ENCODE data around the gene TRAF7. TPM values are rescaled to one million over a fixed set of nuclear protein-coding genes. Genes with fewer than 3 reads are reported as not detected.
"Not testable (repeated sequence)": the region's sequence is repeated elsewhere in the genome, so short reads cannot be mapped to it uniquely, and the experiment has no call there.

TRAF7 gene
- polyA plus RNA-seq (2012; ENCODE audit: insufficient read depth, insufficient read length): 78.3 TPM

GRCh38 chr16:2155091-2155950 lies at the start of gene TRAF7:
TSS of gene TRAF7 (plus strand) at chr16:2155782. CDS start at chr16:2163921, 8,139 bp downstream.
- DNase-seq (ENCODE audit: low read depth, low spot score): peak; percentile 100

GRCh38 chr16:2106211-2106610 lies 49.4 kb upstream of the TRAF7 start:
- not testable (repeated sequence) for DNase-seq (ENCODE audit: low read depth, low spot score); H3K4me3 ChIP-seq (ENCODE audit: low read length)

More at GRCh38 chr16:2155091-2155950, at the start of gene TRAF7:
- H3K4me3 ChIP-seq (ENCODE audit: low read length): peak within 1 kb of the TSS; percentile 99

GRCh38 chr16:2107121-2107790 lies 48.3 kb upstream of the TRAF7 start:
- not testable (repeated sequence) for DNase-seq (ENCODE audit: low read depth, low spot score); H3K4me3 ChIP-seq (ENCODE audit: low read length)

GRCh38 chr16:2107791-2108125 lies 47.8 kb upstream of the TRAF7 start:
- H3K4me3 ChIP-seq (ENCODE audit: low read length); DNase-seq (ENCODE audit: low read depth, low spot score): not testable (repeated sequence)

- not testable (repeated sequence) for DNase-seq (ENCODE audit: low read depth, low spot score); H3K4me3 ChIP-seq (ENCODE audit: low read length)
Observed at GRCh38 chr16:2108446-2109270, 46.9 kb upstream of the TRAF7 start.

- not testable (repeated sequence) for DNase-seq (ENCODE audit: low read depth, low spot score); H3K4me3 ChIP-seq (ENCODE audit: low read length)
Observed at GRCh38 chr16:2109271-2109580, 46.4 kb upstream of the TRAF7 start.

- DNase-seq (ENCODE audit: low read depth, low spot score); H3K4me3 ChIP-seq (ENCODE audit: low read length): not testable (repeated sequence)
Observed at GRCh38 chr16:2109872-2110271, 45.7 kb upstream of the TRAF7 start.

- H3K4me3 ChIP-seq (ENCODE audit: low read length); DNase-seq (ENCODE audit: low read depth, low spot score): not testable (repeated sequence)
Observed at GRCh38 chr16:2110332-2111008, 45.1 kb upstream of the TRAF7 start.

- H3K4me3 ChIP-seq (ENCODE audit: low read length); DNase-seq (ENCODE audit: low read depth, low spot score): not testable (repeated sequence)
Observed at GRCh38 chr16:2111009-2111353, 44.6 kb upstream of the TRAF7 start.

GRCh38 chr16:2111412-2112335 lies 43.9 kb upstream of the TRAF7 start:
- DNase-seq (ENCODE audit: low read depth, low spot score); H3K4me3 ChIP-seq (ENCODE audit: low read length): not testable (repeated sequence)

- DNase-seq (ENCODE audit: low read depth, low spot score); H3K4me3 ChIP-seq (ENCODE audit: low read length): not testable (repeated sequence)
Observed at GRCh38 chr16:2112539-2113106, 43.0 kb upstream of the TRAF7 start.

GRCh38 chr16:2114225-2114624 lies 41.4 kb upstream of the TRAF7 start:
- DNase-seq (ENCODE audit: low read depth, low spot score); H3K4me3 ChIP-seq (ENCODE audit: low read length): not testable (repeated sequence)

- DNase-seq (ENCODE audit: low read depth, low spot score): not testable (repeated sequence)
Observed at GRCh38 chr16:2114885-2115590, 40.5 kb upstream of the TRAF7 start.

GRCh38 chr16:2115591-2115973 lies 40.0 kb upstream of the TRAF7 start:
- DNase-seq (ENCODE audit: low read depth, low spot score): no peak
- no peak overlapping the region for H3K4me3 ChIP-seq (ENCODE audit: low read length)

More at GRCh38 chr16:2114885-2115590, 40.5 kb upstream of the TRAF7 start:
- not testable (repeated sequence) for H3K4me3 ChIP-seq (ENCODE audit: low read length)

- not testable (repeated sequence) for H3K4me3 ChIP-seq (ENCODE audit: low read length); DNase-seq (ENCODE audit: low read depth, low spot score)
Observed at GRCh38 chr16:2116428-2116827, 39.2 kb upstream of the TRAF7 start.

GRCh38 chr16:2117341-2117740 lies 38.2 kb upstream of the TRAF7 start:
- DNase-seq (ENCODE audit: low read depth, low spot score); H3K4me3 ChIP-seq (ENCODE audit: low read length): not testable (repeated sequence)
